Osteocyte (in vitro differentiated cells): ENCODE results near the gene TSHZ2. TPM values are rescaled to one million over a fixed set of nuclear protein-coding genes. Genes with fewer than 3 reads are reported as not detected.

ENCODE experiments used
- DNase-seq: peaks from one replicate; pipeline ENCODE4 v3.0.0; 2021; ENCODE audit warnings: mixed read lengths; ENCODE audit not compliant: unreplicated experiment; ENCODE audit errors: extremely low spot score
- H3K27ac Mint-ChIP-seq: one replicate; pipeline ENCODE4 v1.8.0; 2021; ENCODE audit warnings: mild to moderate bottlenecking, mixed read lengths; ENCODE audit not compliant: unreplicated experiment
- H3K27me3 Mint-ChIP-seq: one replicate; pipeline ENCODE4 v1.8.0; 2021; ENCODE audit warnings: mixed read lengths; ENCODE audit not compliant: unreplicated experiment
- H3K36me3 Mint-ChIP-seq: one replicate; pipeline ENCODE4 v1.8.0; 2021; ENCODE audit warnings: mixed read lengths; ENCODE audit not compliant: unreplicated experiment
- H3K4me1 Mint-ChIP-seq: one replicate; pipeline ENCODE4 v1.8.0; 2021; ENCODE audit warnings: mixed read lengths; ENCODE audit not compliant: unreplicated experiment
- H3K4me3 Mint-ChIP-seq: one replicate; pipeline ENCODE4 v1.8.0; 2021; ENCODE audit warnings: mild to moderate bottlenecking, moderate library complexity, mixed read lengths; ENCODE audit not compliant: unreplicated experiment
- H3K9me3 Mint-ChIP-seq: one replicate; pipeline ENCODE4 v1.8.0; 2021; ENCODE audit warnings: mixed read lengths; ENCODE audit not compliant: unreplicated experiment
- CTCF ChIP-seq: fragments of 200-600 bp; sonication (generic); IDR thresholded peaks from 2 replicates; pipeline ENCODE4 v1.5.0; 2021; ENCODE audit warnings: antibody characterized with exemption, mild to moderate bottlenecking, moderate library complexity
- total RNA-seq: library from RNA; stranded (reverse); gene quantifications from 2 replicates; pipeline ENCODE4 v1.2.1, GENCODE V29; 2021

The TSHZ2 gene
- total RNA-seq, 1 donor from 2014 or later = not detected

- TF ChIP-seq CTCF = no peak
- H3K9me3 Mint-ChIP-seq = peaks cover 11% of the 10 kb centered on the region
Observed at GRCh38 chr20:53252002-53252401, 279.8 kb downstream of the TSHZ2 start.

GRCh38 chr20:53253668-53254067, 281.5 kb downstream of the TSHZ2 start:
- no peaks in the 10 kb centered on the region for H3K36me3 Mint-ChIP-seq
- TF ChIP-seq CTCF = no peak
- no peak for DNase-seq
- H3K9me3 Mint-ChIP-seq = peaks cover 11% of the 10 kb centered on the region
- no peaks in the 10 kb centered on the region for H3K4me1 Mint-ChIP-seq
- H3K4me3 Mint-ChIP-seq = no peak overlapping the region
- H3K27me3 Mint-ChIP-seq = no peaks in the 10 kb centered on the region
- no peak overlapping the region for H3K27ac Mint-ChIP-seq

More at GRCh38 chr20:53252002-53252401, 279.8 kb downstream of the TSHZ2 start:
- Mint-ChIP-seq H3K4me1 (no peaks in the 10 kb centered on the region), H3K27ac (no peak overlapping the region), H3K4me3 (no peak overlapping the region), H3K27me3 (no peaks in the 10 kb centered on the region), H3K36me3 (no peaks in the 10 kb centered on the region)
- no peak for DNase-seq

- no peak overlapping the region for H3K27ac Mint-ChIP-seq
- no peaks in the 10 kb centered on the region for H3K27me3 Mint-ChIP-seq
- no peak overlapping the region for H3K4me3 Mint-ChIP-seq
- TF ChIP-seq CTCF = no peak
- H3K9me3 Mint-ChIP-seq = peaks cover 11% of the 10 kb centered on the region
- DNase-seq = no peak
- no peaks in the 10 kb centered on the region for H3K4me1 Mint-ChIP-seq
- H3K36me3 Mint-ChIP-seq = no peaks in the 10 kb centered on the region
Observed at GRCh38 chr20:53255102-53255710, 283.0 kb downstream of the TSHZ2 start.

GRCh38 chr20:53258741-53259140, 286.6 kb downstream of the TSHZ2 start:
- no peak overlapping the region for H3K4me3 Mint-ChIP-seq
- no peaks in the 10 kb centered on the region for H3K4me1 Mint-ChIP-seq
- no peak for DNase-seq
- TF ChIP-seq CTCF = no peak
- H3K27me3 Mint-ChIP-seq = peaks cover 3% of the 10 kb centered on the region
- H3K27ac Mint-ChIP-seq = no peak overlapping the region
- peaks cover 7% of the 10 kb centered on the region for H3K9me3 Mint-ChIP-seq
- no peaks in the 10 kb centered on the region for H3K36me3 Mint-ChIP-seq

GRCh38 chr20:53260168-53260567, 288.0 kb downstream of the TSHZ2 start:
- H3K36me3 Mint-ChIP-seq = no peaks in the 10 kb centered on the region
- no peaks in the 10 kb centered on the region for H3K4me1 Mint-ChIP-seq
- peaks cover 3% of the 10 kb centered on the region for H3K27me3 Mint-ChIP-seq
- H3K4me3 Mint-ChIP-seq = no peak overlapping the region
- no peaks in the 10 kb centered on the region for H3K9me3 Mint-ChIP-seq
- no peak overlapping the region for H3K27ac Mint-ChIP-seq
- no peak for TF ChIP-seq CTCF
- DNase-seq = no peak
